ENCODE measurements around the gene RINT1. TPM values are rescaled to one million over a fixed set of nuclear protein-coding genes. Genes with fewer than 3 reads are reported as not detected.

RINT1 gene
- total RNA-seq, 8 experiments from 2014 or later, result 15.5 to 26.0 (median 20.9) TPM

GRCh38 chr7:105567024-105567423 lies 35.0 kb downstream of the RINT1 start:
- ATAC-seq (replicated peaks in 6 of 8), result no peak
- H3K4me3 ChIP-seq, result no peak overlapping the region
- H3K27ac ChIP-seq, result no peak overlapping the region
- 30 to 92% (median 69%) methylated on average over 1 to 2 of the region's 2 CpGs; no CpG with 5 or more reads in 4 of the 10 experiments for WGBS, 10 experiments
- in situ Hi-C loops (cut with MboI; ENCODE audit: low pct_unique_long_range_greater_than_20kb in 2 of 9, low sequenced_read_pairs in 9 of 9, unreplicated experiment in 9 of 9), result no loop called here
- H3K4me1 ChIP-seq (replicated peaks in 1 of 2), result no peaks in the 10 kb centered on the region

DNA sequence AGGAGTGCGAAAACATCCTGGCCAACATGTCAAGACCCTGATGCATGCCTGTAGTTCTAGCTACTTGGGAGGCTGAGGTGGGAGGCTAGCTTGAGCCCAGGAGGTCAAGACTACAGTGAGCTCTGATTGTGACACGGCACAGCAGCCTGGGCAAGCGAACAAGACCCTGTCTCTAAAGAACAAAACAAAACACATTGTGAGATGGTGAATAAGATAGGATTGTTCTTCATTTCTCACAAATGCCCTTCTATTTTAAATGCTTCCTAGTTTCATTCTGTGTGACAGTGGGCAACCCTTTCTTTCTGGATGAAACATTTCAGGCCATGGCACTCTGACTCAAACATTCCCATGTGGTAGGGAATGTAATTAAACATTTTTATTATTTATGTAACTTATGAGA lies 35.8 kb downstream of the RINT1 start:
- in situ Hi-C loops (cut with MboI; ENCODE audit: low pct_unique_long_range_greater_than_20kb in 2 of 9, low sequenced_read_pairs in 9 of 9, unreplicated experiment in 9 of 9), result no loop called here
- no peak overlapping the region for H3K4me3 ChIP-seq
- ATAC-seq (replicated peaks in 6 of 8), result no peak
- no peak overlapping the region for H3K27ac ChIP-seq
- H3K4me1 ChIP-seq (replicated peaks in 1 of 2), result no peaks in the 10 kb centered on the region
- WGBS, 10 experiments, result 60 to 100% (median 100%) methylated on average over 1 to 3 of the region's 3 CpGs; no CpG with 5 or more reads in 2 of the 10 experiments

DNA sequence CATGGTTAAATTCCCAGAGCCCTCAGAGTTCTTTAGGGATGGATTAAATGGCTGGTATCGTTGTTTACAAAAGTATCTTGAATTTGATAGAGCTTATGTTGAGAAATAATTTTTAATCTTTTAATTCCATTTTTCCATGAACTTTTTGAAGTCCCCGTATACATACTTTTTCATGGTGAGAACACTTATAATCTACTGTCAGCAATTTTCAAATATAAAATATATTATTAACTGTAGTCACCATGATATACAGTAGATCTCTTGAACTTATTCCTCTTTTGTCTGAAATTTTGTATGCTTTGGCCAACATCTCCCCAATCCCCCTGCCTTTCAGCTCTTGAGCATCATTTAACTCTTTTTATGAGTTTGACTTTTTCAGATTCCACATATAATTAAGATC lies 39.9 kb downstream of the RINT1 start:
- WGBS, 10 experiments, result 65 to 100% (median 100%) methylated on average over 1 to 2 of the region's 2 CpGs; no CpG with 5 or more reads in 1 of the 10 experiments
- in situ Hi-C loops (cut with MboI; ENCODE audit: low pct_unique_long_range_greater_than_20kb in 2 of 9, low sequenced_read_pairs in 9 of 9, unreplicated experiment in 9 of 9), result no loop called here

DNA sequence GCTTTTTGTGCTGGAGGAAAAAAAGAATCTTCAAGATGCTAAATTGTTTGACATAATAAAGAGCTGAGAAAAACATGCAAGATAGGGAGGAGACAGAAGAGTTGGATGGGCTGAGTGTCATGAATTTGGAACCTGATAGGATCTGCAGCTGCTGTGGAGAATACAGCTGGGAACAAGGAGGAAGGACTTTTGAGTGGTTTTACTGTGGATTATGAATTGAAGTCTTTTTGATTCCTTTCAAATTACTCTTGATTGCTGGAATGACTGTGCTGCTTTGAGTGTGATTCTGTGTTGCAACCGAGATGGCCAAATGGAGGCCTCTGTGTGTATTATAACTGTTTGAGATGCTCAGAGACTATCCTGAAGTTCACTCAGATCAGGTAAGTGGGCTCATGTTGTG lies 45.2 kb downstream of the RINT1 start:
- Histone ChIP-seq H3K4me3 (no peak overlapping the region), H3K4me1 (replicated peaks in 1 of 2) (no peaks in the 10 kb centered on the region), H3K27ac (no peak overlapping the region)
- no peak for ATAC-seq (replicated peaks in 6 of 8)
- in situ Hi-C loops (cut with MboI; ENCODE audit: low pct_unique_long_range_greater_than_20kb in 2 of 9, low sequenced_read_pairs in 9 of 9, unreplicated experiment in 9 of 9), result no loop called here
- 60 to 100% (median 91%) methylated on average over 1 of the region's 1 CpG; no CpG with 5 or more reads in 3 of the 10 experiments for WGBS, 10 experiments

More for the DNA sequence above, 39.9 kb downstream of the RINT1 start:
- no peak for ATAC-seq (replicated peaks in 6 of 8)
- H3K4me3 ChIP-seq, result no peak overlapping the region
- no peak overlapping the region for H3K27ac ChIP-seq
- no peaks in the 10 kb centered on the region for H3K4me1 ChIP-seq (replicated peaks in 1 of 2)

- no peak for ATAC-seq (replicated peaks in 6 of 8)
- Histone ChIP-seq H3K27ac (no peak overlapping the region), H3K4me3 (no peak overlapping the region), H3K4me1 (replicated peaks in 1 of 2) (no peaks in the 10 kb centered on the region)
- in situ Hi-C loops (cut with MboI; ENCODE audit: low pct_unique_long_range_greater_than_20kb in 2 of 9, low sequenced_read_pairs in 9 of 9, unreplicated experiment in 9 of 9), result no loop called here
These were observed 46.5 kb downstream of the RINT1 start for GRCh38 chr7:105578496-105578895.

GRCh38 chr7:105580022-105580740 lies 48.2 kb downstream of the RINT1 start:
- H3K27ac ChIP-seq, result no peak overlapping the region
- H3K4me3 ChIP-seq, result no peak overlapping the region

DNA sequence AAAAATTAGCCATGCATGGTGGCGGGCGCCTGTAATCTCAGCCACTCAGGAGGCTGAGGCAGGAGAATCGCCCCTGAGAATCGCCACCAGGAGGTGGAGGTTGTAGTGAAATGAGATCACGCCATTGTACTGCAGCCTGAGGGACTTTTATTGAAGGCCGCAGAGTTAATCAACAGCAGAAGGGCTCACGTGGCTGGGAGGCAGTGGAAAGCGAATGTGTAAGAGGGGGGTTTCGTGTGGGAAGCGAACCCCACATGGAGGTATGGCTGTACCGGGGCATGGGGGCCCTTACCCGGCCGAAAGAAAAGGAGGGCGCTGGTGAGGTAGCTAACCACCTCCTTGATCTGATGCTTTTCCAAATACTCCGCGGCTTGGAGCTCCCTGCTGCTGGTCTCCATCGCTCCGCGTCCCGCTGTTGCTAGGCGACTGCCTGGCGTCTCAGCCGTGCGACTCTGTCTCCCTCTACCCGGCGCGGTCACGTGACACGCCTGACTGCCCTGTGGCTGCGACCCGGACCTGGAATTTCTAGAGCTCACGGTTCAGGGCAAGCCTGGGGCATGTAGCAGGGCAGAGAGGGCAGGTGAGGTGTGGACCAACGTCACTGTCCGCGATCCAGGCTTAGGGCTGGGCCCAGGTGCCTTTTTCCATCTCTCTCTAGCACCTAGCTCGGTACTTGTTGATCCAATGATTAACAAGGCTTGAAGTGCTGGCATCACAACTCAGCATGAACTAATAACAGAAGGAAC lies 49.2 kb downstream of the RINT1 start, which contains the start of gene EFCAB10:
Gene EFCAB10 (minus strand): TSS at position 428 of the 746 bp plus-strand sequence. CDS start 30 bp downstream, at position 398.
- 0 to 91% (median 14%) methylated on average over 1 to 27 of the region's 36 CpGs; no CpG with 5 or more reads in 3 of the 10 experiments for WGBS, 10 experiments
- ATAC-seq (replicated peaks in 6 of 8), result peak; percentile 65 to 100 (median 99)

More at GRCh38 chr7:105580022-105580740, 48.2 kb downstream of the RINT1 start:
- ATAC-seq (replicated peaks in 6 of 8), result peak in 1 of 8 experiments; percentile 46
- 80 to 100% (median 89%) methylated on average over 1 to 18 of the region's 22 CpGs for WGBS, 10 experiments
- H3K4me1 ChIP-seq (replicated peaks in 1 of 2), result no peaks in the 10 kb centered on the region
- in situ Hi-C loops (cut with MboI; ENCODE audit: low pct_unique_long_range_greater_than_20kb in 2 of 9, low sequenced_read_pairs in 9 of 9, unreplicated experiment in 9 of 9), result no loop called here

DNA sequence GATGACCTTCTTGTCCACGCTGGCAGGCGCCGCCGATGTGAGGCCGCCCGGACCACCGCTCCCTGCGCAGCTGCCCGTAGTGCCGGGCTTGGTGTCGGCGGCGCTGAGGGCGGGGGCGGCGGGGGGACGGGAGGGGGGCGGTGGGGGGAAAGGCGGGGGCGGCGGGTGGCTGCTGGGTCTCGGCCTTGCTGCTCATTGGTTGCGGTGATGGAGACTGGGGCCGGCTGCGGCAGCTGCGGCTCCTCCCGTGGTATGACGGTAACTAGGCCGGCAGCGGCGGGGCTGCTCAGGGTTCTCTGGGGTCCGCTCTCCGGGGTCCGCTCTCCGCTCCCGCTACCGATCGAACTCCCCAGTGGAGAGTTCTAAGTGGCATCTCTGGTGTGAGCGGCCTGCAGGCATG lies 51.1 kb downstream of the RINT1 start:
- Histone ChIP-seq H3K4me1 (replicated peaks in 1 of 2) (peaks cover 0 to 6% of the 10 kb centered on the region in 2 donors), H3K27ac (no peak overlapping the region), H3K4me3 (no peak overlapping the region)
- no peak for ATAC-seq (replicated peaks in 6 of 8)
- in situ Hi-C loops (cut with MboI; ENCODE audit: low pct_unique_long_range_greater_than_20kb in 2 of 9, low sequenced_read_pairs in 9 of 9, unreplicated experiment in 9 of 9), result no loop called here
- 87 to 91% methylated on average over 3 to 4 of the region's 39 CpGs; no CpG with 5 or more reads in 8 of the 10 experiments for WGBS, 10 experiments

More for the DNA sequence above, 49.2 kb downstream of the RINT1 start, which contains the start of gene EFCAB10:
- in situ Hi-C loops (cut with MboI; ENCODE audit: low pct_unique_long_range_greater_than_20kb in 2 of 9, low sequenced_read_pairs in 9 of 9, unreplicated experiment in 9 of 9), result no loop called here
- peak within 1 kb of the TSS; percentile 33 to 52 (median 43) for H3K4me3 ChIP-seq
- H3K4me1 ChIP-seq (replicated peaks in 1 of 2), result no peaks in the 10 kb centered on the region
- H3K27ac ChIP-seq, result peak within 1 kb of the TSS in 1 of 2 donors; percentile 9

DNA sequence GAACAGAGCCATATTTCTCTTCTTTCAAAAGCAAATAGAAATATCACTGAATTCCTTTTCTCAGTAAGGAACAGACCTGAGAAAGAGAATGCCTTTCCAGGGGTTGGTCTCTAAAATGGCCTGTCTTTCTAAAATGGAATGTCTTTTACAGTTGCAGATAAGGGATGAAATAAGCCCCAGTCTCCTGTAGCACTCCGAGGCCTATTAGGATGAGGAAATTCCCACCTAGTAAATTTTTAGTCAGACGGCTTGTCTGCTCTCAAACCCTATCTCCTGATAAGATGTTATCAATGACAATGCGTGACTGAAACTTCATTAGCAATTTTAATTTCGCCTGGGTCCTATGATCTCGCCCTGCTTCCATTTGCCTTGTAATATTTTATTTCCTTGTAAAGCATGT lies 52.2 kb downstream of the RINT1 start:
- 69 to 100% (median 89%) methylated on average over 2 to 5 of the region's 5 CpGs; no CpG with 5 or more reads in 3 of the 10 experiments for WGBS, 10 experiments
- in situ Hi-C loops (cut with MboI; ENCODE audit: low pct_unique_long_range_greater_than_20kb in 2 of 9, low sequenced_read_pairs in 9 of 9, unreplicated experiment in 9 of 9), result no loop called here

DNA sequence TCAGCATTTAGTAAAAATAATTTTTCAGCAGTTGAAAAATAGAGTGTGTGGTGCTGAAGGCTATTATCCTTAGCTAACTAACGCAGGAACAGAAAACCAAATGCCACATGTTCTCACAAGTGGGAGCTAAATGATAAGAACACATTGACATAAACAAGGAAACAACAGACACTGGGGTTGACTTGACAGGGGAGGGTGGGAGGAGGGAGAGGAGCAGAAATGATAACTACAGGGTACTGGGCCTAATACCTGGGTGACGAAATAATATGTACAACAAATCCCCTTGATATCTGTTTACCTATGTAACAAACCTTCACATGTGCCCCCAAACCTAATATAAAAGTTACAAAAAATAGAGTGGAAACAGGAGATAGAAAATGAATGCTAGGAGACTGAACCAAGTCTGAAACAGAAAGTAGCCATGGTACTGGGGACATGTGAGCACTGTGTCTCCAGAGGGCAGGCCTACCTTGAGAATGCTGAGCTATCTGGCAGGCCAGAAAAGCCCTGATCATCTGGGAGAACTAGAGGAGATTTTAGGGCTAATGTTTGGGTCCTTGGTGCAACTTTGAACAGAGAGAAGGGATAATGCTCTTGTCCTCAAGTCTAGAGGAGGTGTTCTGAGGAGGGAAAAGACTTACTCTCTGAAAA lies 54.0 kb downstream of the RINT1 start:
- 67 to 100% (median 100%) methylated on average over 1 of the region's 2 CpGs; no CpG with 5 or more reads in 3 of the 10 experiments for WGBS, 10 experiments
- Histone ChIP-seq H3K4me3 (no peak overlapping the region), H3K27ac (no peak overlapping the region), H3K4me1 (replicated peaks in 1 of 2) (peaks cover 0 to 10% of the 10 kb centered on the region in 2 donors)
- ATAC-seq (replicated peaks in 6 of 8), result no peak
- in situ Hi-C loops (cut with MboI; ENCODE audit: low pct_unique_long_range_greater_than_20kb in 2 of 9, low sequenced_read_pairs in 9 of 9, unreplicated experiment in 9 of 9), result no loop called here

More for the DNA sequence above, 52.2 kb downstream of the RINT1 start:
- no peak for ATAC-seq (replicated peaks in 6 of 8)
- peaks cover 0 to 10% of the 10 kb centered on the region in 2 donors for H3K4me1 ChIP-seq (replicated peaks in 1 of 2)
- no peak overlapping the region for H3K27ac ChIP-seq
- no peak overlapping the region for H3K4me3 ChIP-seq

- peaks cover 0 to 10% of the 10 kb centered on the region in 2 donors for H3K4me1 ChIP-seq (replicated peaks in 1 of 2)
- 0 to 80% (median 60%) methylated on average over 1 to 11 of the region's 12 CpGs; no CpG with 5 or more reads in 2 of the 10 experiments for WGBS, 10 experiments
- peak in 5 of 8 experiments; percentile 47 to 86 (median 74) for ATAC-seq (replicated peaks in 6 of 8)
- no peak overlapping the region for H3K4me3 ChIP-seq
- no peak overlapping the region for H3K27ac ChIP-seq
- in situ Hi-C loops (cut with MboI; ENCODE audit: low pct_unique_long_range_greater_than_20kb in 2 of 9, low sequenced_read_pairs in 9 of 9, unreplicated experiment in 9 of 9), result no loop called here
These were observed 56.1 kb downstream of the RINT1 start for GRCh38 chr7:105587909-105588635.

- 0 to 100% (median 28%) methylated on average over 1 to 6 of the region's 6 CpGs; no CpG with 5 or more reads in 3 of the 10 experiments for WGBS, 10 experiments
- H3K27ac ChIP-seq, result no peak overlapping the region
These were observed 57.5 kb downstream of the RINT1 start for GRCh38 chr7:105589356-105590077.

More at GRCh38 chr7:105589356-105590077, 57.5 kb downstream of the RINT1 start:
- H3K4me3 ChIP-seq, result no peak overlapping the region
- peak; percentile 72 to 99 (median 95) for ATAC-seq (replicated peaks in 6 of 8)
- H3K4me1 ChIP-seq (replicated peaks in 1 of 2), result peaks cover 0 to 10% of the 10 kb centered on the region in 2 donors
- in situ Hi-C loops (cut with MboI; ENCODE audit: low pct_unique_long_range_greater_than_20kb in 2 of 9, low sequenced_read_pairs in 9 of 9, unreplicated experiment in 9 of 9), result no loop called here

Data from motor neuron (in vitro differentiated cells).